Stimulated activated CD4-positive, alpha-beta T cell treated with anti-CD3 and anti-CD28 coated beads, Interleukin-12 subunit alpha, Interleukin-12 subunit beta, amount 100 ng/mL, for 24 hours (primary cell): ENCODE results near the gene NRSN2.
"Not testable (repeated sequence)": the region's sequence is repeated elsewhere in the genome, so short reads cannot be mapped to it uniquely, and the experiment has no call there.

Experiments
- DNase-seq, 2 experiments: peaks; one replicate each; pipeline ENCODE4 v3.0.0-alpha.2; 2020; ENCODE audit warnings: low read depth in 2 of 2

NRSN2 gene

DNA sequence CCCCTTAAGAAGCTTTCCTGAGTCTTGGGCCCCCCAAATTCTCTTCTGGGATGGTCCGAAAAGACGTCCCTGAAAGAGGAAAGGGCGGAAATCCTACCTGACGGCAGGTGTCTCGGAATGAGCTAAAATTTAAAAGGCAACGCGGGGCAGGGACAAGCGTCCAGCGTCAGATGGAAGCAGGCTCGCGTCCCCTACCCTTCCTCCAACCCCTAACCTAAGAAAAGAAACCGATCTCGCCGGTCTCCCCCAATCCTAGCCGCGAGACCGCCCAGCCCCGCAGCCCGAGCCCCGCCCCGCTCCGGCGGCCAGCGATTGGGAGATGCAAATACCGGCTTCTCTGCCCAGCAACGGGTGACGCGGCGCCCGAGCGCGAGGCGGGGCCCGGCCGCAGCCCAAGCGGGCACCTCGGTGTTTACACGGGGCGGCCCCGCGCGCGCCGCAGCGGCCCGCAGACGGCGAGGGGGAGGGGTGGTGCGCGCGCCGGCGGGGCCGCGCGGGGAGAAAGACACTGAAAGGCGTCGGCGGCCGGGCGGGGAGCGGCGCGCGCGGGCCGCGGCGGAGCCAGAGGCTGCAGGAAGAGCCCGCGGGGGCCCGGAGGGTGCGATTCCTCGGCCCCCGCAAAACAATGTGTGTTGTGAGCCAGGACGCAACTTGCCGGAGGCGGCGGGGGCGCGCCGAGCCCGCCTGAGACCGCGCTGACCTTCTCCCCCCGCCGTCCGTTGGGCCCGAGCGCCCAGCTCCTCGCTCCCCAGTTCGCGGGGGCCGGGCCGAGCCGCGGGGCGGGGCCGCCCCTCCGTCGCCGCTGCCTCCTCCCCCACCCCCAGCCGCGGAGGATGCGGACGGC, 21.6 kb upstream of the NRSN2 start, which contains the start of gene SOX12:
Gene SOX12, plus strand, starts transcription at position 508 of the 844 bp plus-strand sequence. CDS start 373 bp downstream, outside the sequence.
- DNase-seq: peak; percentile 94 to 98

DNA sequence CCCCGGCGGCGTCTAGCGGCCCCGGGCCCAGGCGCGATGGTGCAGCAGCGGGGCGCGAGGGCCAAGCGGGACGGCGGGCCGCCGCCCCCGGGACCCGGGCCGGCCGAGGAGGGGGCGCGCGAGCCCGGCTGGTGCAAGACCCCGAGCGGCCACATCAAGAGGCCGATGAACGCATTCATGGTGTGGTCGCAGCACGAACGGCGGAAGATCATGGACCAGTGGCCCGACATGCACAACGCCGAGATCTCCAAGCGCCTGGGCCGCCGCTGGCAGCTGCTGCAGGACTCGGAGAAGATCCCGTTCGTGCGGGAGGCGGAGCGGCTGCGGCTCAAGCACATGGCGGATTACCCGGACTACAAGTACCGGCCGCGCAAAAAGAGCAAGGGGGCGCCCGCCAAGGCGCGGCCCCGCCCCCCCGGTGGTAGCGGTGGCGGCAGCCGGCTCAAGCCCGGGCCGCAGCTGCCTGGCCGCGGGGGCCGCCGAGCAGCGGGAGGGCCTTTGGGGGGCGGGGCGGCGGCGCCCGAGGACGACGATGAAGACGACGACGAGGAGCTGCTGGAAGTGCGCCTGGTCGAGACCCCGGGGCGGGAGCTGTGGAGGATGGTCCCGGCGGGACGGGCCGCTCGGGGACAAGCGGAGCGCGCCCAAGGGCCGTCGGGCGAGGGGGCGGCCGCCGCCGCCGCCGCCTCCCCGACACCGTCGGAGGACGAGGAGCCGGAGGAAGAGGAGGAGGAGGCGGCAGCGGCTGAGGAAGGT, 20.8 kb upstream of the NRSN2 start:
- no peak for DNase-seq

DNA sequence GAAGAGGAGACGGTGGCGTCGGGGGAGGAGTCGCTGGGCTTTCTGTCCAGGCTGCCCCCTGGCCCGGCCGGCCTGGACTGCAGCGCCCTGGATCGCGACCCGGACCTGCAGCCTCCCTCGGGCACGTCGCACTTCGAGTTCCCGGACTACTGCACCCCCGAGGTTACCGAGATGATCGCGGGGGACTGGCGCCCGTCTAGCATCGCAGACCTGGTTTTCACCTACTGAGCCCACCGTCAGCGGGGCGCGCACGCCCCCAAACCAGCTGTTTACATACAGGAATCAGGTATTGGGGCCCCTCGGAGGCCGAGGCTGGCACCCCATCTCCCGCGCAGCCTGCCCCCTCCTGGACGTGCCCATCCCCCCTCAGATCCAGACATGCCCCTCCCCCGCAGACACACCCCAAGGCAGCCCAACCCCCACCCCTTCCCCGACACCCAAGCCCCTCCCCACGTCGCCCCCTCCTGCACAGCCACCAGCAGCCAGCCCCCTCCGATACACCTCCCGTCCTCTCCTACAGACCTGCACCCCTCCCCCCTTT, 20.2 kb upstream of the NRSN2 start:
- DNase-seq: no peak

DNA sequence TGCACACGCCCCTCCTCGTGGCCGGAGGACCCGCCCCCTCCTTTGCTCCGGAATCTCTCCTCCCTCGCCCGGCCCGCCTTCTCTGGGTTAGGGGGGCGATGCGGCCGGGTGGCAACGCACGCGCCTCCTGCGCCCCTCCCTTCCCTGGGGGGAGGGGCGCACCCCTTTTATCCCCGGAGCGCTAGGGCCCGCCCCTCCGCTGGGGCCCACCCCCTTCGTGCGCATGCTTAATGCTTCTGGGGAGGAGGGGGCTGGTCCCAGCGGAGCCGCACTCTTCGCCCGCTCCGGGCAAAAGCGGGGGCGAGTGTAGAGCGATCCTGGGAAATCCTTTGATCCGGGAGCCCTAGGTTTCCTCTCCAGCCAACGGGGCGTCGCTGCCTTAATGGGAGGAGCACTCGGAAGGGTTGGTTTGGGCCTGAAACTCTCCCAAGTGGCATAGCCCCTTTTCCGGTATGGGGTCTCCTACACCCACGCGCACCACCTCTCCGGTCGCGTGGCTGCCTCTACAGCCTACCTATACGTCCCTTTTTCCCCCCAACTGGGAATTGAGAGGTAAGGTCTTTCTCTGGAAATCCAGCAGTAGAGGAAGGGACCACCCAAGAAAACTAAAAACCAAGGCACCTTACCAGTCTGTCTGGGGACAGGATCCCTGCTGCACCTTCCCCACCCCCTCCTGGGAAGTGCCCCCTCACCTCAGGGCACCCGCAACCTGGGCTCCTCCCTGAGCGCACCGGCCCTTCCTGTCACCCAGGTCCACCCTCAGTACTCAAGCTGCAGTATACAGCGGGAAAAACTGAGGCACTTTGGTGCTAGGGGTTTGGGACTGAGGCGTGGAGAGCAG, 19.5 kb upstream of the NRSN2 start:
- DNase-seq: peak in 1 of 2 experiments; percentile 65

DNA sequence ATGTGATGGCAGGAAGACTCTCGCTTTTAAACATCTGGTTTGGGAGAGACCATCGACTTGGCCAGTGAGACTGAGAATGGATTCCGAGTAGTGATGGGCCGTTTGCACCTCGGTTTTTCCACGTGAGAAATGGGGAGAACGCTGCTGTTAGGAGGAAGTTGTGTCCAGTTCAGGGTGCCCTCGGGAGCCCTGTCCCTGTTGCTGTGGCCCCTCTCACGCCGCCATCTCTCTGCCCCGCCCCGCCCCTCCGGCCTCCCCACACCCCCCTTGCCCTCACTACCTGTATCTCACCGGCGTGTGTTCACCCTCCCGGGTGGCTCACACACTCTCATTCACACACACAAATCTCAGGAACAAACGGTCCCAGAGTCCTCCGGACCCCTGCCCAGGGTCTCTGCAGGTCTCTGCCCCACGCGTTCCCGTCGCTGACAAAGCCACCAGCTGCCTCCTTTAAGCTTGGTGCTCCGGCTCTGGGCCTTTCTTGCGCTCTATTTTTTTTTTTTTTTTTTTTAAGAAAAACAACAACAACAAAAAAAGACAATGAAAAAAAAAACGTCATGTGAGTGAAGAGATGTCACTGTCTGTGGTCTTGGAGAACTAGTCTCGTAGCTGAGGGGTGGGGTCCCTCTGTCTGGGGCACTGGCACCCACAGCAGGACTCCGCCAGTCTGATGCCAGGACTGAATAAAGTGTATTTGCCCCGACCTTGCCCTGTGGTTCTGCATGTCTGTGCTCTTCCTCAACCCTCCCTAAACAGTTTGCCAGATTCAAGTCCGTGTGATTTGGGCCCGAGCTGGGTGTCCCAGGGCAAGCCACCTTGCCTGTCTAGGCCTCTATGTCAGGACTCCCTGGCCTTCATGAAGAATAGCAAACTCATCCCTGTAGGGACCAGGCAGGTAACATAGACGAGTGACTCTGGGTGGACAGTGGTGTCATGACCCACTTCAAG, 18.6 kb upstream of the NRSN2 start:
- DNase-seq: no peak

DNA sequence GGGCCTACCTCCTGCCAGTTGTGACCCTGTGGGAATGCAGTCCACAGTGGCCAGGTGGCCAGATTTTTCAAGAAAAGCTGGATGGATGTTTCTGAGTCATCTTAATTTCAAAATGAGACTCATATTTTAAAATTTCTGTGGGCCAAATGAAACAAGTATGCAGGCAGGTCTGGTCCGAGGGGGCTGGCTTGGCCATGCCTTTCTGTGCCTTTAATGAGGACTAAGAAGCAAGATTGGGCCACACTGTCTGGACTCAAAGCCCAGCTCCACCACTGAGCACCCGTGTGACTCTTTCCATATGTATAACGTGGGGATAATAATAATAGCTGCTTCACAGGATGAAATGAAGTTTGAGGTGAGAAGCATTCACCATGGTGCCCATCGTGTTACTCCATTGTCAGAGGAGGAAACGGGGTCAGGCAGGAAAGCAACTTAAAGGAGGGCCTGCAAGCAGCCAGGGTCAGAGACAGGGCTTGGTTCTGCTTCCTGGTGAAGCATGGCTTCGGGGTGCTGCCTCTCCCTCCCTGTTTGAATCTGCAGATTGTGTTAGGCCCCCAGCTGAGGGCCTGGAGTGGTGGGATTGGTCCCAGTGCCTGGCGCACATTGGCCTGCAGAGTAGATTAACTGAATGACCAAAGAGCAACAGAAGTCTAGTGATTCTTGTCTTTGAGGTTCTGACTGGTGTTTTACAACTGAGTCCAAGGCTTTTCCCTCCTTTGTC, 17.8 kb upstream of the NRSN2 start:
- DNase-seq: no peak

DNA sequence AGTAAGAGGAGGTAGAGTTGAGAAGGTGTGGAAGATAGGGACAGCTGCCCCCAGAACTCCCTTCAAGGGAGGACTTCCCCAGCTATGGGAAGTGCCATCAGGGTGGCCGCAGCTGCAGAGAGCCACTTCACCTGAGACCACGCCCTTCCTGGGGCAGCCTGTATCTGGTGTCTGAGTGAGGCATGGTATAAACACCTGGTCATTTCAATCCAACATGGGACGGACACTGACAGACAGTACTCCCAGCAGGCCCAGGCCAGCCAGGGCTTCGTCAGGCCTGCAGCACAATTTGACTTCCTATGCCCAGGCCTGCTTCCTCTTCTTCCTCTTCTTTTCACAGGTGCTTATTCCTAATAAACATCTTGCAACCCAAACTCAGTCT, 17.1 kb upstream of the NRSN2 start:
- no peak for DNase-seq

DNA sequence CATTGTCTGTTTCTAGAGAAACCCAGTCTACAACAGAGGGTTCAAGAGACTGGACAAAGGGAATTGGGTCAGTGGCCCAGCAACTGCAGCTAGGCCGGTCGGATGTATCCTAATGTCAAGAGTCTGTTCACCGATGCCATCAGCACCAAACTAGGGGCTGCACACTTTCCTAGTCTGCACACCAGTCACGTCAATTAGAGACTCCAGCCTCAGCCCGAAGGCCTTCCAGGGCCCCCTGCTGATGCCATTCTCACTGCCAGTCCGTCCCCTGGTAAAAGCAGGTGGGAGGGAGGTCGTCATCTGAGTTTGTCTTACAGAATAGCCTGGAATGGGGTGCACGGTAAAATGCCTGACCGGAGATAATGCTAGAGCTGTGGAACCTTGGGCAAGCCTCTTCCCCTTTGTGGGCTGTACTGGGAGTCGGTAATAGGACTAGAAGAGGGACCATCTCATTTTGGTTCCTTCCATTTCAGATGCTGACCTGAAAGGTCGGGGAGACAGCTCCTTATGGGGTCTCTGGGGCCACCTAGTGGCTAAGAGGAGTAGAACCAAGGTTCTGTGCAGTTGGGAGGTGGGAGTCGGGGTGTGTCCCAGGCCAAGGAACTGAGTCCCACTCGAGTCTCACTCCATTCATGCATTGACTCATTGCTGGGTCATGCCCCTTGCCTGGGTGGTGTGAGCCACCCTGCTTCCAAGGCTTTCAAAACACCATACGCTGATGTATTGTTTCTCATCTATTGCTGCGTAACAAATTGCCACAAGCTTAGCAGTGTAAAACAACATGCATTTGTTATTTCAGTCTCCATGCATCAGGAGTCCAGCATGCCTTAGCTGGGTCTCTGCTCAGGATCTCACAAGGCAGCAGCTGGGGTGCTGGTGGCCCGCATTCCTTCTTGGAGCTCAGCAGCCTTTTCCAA, 16.4 kb upstream of the NRSN2 start:
- DNase-seq: peak in 1 of 2 experiments; percentile 40

DNA sequence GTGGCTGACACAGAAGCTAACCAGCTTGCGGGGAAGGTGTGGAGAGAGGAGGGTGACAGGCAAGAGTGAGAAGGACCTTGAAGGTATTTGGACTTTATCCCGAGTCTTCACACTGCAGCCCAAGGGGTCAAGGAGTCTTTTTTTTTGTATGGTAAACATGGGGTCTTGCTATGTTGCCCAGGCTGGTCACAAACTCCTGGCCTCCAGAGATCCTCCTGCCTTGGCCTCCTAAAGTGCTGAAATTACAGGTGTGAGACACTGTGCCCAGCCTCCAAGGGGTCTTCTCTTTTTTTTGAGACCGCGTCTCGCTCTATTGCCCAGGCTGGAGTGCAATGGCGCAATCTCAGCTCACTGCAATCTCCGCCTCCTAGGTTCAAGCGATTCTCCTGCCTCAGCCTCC, 12.3 kb upstream of the NRSN2 start:
- no peak for DNase-seq

DNA sequence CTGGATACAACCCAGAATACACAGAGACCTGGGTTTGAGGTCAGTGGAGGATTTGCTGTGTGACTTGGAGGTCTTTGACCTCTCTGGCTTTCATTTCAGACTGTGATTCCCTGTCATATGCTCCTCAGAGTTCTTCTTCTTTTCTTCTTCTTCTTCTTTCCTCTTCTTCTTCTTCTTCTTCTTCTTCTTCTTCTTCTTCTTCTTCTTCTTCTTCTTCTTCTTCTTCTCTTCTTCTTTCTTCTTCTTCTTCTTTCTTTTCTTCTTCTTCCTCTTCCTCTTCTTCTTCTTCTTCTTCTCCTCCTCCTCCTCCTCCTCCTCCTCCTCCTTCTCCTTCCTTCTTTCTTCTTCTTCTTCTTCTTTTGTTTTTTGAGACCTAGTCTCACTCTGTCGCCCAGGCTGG, 10.9 kb upstream of the NRSN2 start:
- not testable (repeated sequence) for DNase-seq

DNA sequence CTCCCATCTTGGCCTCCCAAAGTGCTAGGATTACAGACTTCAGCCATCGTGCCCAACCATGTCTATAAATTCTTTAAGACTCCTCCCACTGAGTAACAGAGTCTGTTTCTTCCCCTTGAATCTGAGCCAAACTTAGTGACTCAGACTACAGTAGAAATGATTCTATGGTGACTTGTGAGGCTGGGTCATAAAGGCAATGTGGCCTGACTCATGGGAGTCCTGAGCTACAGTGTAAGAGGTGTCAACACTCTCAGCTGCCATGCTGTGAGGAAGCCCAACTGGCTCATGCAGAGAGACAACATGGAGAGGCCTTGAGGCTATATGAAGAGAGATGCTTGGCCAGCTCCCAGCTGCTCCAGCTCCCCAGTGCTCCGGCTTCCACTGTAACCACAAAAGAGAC, 5.2 kb upstream of the NRSN2 start:
- no peak for DNase-seq

DNA sequence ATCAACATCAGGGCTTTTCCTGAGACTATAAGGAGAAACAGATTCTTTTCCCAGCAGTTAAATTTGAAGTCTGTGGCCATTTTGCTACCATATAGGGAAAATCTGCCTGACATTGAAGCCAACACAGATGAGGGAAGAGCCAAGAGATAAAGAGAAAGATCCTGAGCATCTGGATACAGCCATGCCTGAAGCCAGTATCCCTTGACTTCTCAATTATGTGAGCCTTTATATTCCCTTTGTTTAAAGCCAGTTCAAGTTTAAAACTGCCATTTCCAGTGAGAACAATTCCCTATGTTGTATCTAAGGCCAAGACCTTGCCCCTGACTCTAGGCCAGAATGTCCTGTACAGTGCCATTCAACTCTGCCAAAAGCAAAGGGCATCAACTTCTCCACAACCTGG, 3.8 kb upstream of the NRSN2 start:
- no peak for DNase-seq

DNA sequence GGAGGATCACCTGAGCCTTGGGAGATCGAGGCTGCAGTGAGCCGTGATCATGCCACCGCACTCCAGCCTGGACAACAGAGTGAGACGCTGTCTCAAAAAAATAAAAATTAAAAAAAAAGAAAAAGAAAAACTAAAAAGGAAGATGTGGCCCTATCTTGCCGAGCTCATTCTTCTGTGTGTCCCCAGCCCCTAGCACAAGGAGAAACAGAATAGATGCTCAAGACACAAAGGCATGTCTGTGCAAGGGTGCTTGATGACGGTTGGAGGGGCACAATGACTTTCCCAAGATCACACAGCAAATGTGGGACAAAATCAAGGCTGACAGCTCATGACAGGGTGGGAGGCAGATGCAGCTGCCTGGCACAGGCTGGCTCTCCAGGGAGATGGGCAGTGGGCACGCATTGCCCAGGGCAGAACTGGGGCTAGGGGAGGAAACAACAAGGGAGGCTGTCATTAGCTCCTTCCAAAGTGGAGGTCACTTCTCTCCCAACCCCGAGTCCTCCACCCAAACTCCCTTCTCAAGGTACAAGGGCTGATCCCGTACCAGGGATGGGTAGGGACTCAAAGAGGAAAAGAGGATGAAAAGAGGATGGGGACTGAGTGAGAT, 775 bp upstream of the NRSN2 start:
- no peak for DNase-seq

DNA sequence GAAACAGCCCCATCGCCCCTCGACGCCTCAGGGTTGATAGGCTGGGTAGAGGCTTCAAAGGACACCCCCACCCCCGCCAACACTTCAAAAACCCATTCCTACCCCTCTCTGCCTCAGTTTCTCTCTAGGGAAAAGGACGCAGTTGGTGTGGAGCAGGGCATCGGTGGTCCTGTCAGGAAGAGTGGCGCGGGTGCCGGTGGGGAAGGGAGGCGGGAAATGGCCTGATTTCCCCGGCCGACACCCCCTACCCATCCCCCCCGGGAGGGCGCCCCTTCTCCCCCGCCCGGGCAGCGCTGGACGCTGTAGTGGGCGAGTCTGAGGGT, 367 bp downstream of the NRSN2 start:
- no peak for DNase-seq

DNA sequence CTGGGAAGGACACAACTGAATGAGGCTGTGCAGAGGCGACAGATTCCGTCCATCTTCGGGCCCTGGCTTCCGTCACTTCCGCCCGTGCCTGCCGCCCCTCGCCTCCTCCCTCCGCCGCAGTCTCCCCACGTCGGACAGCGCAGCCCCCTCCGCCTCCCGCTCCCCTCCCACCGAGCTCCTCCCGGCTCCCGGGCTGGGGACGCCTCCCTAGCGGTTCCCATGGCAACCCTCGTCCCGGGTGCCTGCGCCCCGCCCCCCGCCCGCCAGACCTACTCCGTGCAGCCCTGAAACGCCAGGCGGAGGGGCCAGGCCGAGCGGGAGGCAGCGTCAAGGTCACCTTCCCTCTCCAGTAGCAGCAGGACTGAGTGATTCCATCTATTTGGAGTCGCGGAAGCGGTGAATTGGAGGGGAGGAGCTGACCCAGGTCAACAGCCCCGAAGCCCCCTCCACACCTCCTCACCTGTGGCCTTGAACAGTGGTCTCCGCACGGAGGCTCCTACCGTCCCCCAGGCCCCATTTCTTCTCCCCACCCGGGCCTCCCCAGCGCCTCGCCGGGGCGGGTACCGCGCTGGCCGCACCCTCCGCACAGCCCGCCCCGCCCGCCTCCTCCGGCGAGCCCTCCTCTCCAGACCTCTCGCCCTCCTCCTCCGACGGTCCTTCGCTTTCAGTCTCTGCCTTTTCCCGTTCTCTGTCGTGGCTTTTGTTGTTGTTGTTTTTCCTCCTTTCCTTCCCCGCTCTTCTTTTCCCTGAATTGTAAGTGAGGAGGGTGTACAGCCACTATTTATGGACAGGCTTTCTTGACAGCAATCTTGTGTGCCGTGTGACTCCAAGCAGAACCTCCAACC, 951 bp downstream of the NRSN2 start:
- DNase-seq: peak in 1 of 2 experiments; percentile 69

DNA sequence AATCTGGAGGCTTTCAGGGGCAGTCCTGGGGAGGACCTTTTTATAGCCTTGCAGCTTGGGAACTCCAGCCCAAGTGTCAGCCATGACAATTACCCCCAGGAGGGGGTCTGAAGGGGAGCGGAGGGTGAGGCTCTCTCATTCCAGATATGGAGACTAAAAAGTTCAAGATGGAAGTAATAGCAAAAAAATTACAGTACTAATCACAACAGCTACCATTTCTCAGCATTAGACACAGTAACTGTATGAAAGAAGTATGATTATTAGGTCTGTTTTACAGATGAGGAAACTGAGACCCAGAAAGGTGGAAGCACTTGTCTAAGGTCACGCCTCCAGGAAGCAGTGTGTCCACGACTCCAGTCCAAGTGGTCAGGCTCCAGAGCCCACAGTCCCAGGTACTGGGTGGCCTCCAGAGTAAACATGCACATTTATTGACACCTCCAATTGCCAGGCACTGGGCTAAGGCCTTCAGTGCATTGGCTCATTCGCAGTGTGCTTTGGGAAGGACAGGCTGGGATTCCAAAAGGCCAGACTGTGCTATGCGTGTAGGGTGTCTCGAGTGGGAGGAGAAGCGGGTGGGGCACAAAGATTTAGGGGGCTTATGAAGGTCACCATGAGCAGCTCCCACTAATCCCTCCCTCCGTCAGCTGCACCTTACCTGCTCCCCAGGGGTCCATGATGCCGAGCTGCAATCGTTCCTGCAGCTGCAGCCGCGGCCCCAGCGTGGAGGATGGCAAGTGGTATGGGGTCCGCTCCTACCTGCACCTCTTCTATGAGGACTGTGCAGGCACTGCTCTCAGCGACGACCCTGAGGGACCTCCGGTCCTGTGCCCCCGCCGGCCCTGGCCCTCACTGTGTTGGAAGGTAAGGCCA, 2.3 kb downstream of the NRSN2 start:
- no peak for DNase-seq

DNA sequence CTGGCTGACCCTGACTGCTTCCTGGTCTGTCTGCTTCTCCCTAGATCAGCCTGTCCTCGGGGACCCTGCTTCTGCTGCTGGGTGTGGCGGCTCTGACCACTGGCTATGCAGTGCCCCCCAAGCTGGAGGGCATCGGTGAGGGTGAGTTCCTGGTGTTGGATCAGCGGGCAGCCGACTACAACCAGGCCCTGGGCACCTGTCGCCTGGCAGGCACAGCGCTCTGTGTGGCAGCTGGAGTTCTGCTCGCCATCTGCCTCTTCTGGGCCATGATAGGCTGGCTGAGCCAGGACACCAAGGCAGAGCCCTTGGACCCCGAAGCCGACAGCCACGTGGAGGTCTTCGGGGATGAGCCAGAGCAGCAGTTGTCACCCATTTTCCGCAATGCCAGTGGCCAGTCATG, 6.3 kb downstream of the NRSN2 start:
- no peak for DNase-seq
